ENCODE results near the gene PKNOX1.

Gene PKNOX1

DNA sequence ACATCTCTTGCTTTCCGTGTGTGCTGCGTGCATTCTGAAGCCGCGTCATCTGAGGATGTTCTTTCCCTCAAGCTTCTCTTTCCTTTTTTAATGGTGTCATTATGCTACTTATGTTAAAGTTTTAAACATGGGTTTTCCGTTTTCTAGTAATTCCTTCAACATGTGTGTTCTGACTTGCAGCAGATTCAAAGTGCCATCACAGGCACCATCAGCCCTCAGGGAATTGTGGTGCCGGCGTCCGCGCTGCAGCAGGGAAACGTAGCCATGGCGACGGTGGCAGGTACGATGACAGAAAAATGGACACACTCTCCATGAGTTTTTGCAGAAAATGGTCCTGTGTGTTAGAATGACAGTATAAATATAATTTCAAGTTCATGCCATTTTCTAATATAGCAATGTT is 42.4 kb downstream of the PKNOX1 start:
- H3K4me3 ChIP-seq (replicated peaks in 1 of 2; ENCODE audit: low read depth in 2 of 2, low read length in 2 of 2) = no peak overlapping the region
- TF ChIP-seq, protein P1, sequence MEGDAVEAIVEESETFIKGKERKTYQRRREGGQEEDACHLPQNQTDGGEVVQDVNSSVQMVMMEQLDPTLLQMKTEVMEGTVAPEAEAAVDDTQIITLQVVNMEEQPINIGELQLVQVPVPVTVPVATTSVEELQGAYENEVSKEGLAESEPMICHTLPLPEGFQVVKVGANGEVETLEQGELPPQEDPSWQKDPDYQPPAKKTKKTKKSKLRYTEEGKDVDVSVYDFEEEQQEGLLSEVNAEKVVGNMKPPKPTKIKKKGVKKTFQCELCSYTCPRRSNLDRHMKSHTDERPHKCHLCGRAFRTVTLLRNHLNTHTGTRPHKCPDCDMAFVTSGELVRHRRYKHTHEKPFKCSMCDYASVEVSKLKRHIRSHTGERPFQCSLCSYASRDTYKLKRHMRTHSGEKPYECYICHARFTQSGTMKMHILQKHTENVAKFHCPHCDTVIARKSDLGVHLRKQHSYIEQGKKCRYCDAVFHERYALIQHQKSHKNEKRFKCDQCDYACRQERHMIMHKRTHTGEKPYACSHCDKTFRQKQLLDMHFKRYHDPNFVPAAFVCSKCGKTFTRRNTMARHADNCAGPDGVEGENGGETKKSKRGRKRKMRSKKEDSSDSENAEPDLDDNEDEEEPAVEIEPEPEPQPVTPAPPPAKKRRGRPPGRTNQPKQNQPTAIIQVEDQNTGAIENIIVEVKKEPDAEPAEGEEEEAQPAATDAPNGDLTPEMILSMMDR (IDR thresholded peaks at IDR 0.05; ENCODE audit: low read depth, low read length) = no peak
- no peak for DNase-seq (ENCODE audit: low read depth in 2 of 2)

DNA sequence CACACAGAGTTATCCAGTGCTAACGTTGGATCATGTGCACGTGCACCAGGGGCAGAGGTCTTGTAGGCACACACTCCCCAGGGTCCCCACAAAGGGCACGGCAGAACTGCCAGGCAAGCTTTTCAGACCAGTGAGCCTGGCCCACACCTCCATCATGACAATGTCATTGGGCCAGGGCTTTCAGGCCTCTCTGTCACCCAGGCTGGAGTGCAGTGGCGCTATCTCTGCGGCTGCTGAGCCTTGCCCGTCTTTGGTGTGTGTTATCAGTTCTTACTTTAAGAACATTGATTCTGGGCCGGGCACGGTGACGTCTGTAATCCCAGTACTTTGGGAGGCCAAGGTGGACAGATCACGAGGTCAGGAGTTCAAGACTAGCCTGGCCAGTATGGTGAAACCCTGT is 44.2 kb downstream of the PKNOX1 start:
- no peak for DNase-seq (ENCODE audit: low read depth in 2 of 2)
- TF ChIP-seq, protein P1 (IDR thresholded peaks at IDR 0.05; ENCODE audit: low read depth, low read length) = no peak
- no peak overlapping the region for H3K4me3 ChIP-seq (replicated peaks in 1 of 2; ENCODE audit: low read depth in 2 of 2, low read length in 2 of 2)

DNA sequence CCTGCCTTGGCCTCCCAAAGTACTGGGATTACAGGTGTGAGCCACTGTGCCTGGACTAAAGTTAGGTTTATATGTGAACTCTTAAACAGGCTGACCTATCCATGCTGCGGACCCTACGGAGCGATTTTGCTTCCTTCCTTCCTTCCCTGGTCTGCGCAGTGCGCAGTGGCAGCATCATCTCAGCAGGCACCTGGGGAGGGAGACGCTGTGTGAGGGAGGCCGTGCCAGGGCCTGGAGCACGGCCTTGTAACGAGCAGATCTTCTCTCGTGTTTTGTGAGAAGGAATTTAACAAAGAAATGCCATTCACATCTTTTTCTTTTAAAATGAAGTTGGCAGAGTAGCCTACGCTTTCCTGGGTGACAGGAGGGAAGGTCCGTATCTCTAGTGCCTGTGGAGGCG is 45.8 kb downstream of the PKNOX1 start:
- TF ChIP-seq, protein P1 (IDR thresholded peaks at IDR 0.05; ENCODE audit: low read depth, low read length) = no peak
- DNase-seq (ENCODE audit: low read depth in 2 of 2) = no peak
- H3K4me3 ChIP-seq (replicated peaks in 1 of 2; ENCODE audit: low read depth in 2 of 2, low read length in 2 of 2) = no peak overlapping the region

DNA sequence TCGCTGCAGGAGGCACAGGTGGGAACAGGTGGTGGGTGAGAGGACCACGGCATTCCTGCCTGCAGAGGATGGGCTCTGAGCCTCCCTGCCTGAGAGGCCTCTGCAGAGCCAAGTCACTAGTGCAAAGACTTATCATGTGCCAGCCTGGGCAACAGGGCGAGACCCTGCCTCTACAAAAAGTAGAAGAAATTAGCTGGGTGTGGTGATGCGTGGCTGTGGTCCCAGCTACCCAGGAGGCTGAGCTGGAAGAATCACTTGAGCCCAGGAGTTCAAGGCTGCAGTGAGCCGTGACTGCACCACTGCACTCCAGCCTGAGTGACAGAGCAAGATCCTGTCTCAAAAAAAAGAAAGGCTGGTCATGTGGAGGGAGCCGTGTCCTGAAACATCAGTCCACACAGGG is 46.4 kb downstream of the PKNOX1 start:
- DNase-seq (ENCODE audit: low read depth in 2 of 2) = no peak
- TF ChIP-seq, protein P1 (IDR thresholded peaks at IDR 0.05; ENCODE audit: low read depth, low read length) = no peak
- no peak overlapping the region for H3K4me3 ChIP-seq (replicated peaks in 1 of 2; ENCODE audit: low read depth in 2 of 2, low read length in 2 of 2)

DNA sequence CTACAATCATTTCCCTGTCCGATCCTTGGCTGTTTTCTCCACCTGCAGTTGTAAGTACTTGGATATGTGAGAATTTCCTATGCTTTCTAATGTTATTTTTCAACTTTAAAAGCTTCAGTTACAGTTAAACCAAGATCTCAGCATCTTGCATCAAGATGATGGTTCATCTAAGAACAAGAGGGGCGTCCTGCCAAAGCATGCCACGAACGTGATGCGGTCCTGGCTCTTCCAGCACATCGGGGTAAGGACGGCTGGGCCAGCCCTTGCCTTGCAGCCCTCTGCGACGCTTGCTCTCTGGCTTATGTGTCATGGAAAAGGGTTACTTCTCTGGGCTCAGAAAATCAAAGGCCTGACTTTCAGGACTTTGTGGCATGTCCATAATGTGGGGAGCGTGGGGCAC is 46.8 kb downstream of the PKNOX1 start:
- TF ChIP-seq, protein P1 (IDR thresholded peaks at IDR 0.05; ENCODE audit: low read depth, low read length) = no peak
- no peak overlapping the region for H3K4me3 ChIP-seq (replicated peaks in 1 of 2; ENCODE audit: low read depth in 2 of 2, low read length in 2 of 2)
- no peak for DNase-seq (ENCODE audit: low read depth in 2 of 2)

DNA sequence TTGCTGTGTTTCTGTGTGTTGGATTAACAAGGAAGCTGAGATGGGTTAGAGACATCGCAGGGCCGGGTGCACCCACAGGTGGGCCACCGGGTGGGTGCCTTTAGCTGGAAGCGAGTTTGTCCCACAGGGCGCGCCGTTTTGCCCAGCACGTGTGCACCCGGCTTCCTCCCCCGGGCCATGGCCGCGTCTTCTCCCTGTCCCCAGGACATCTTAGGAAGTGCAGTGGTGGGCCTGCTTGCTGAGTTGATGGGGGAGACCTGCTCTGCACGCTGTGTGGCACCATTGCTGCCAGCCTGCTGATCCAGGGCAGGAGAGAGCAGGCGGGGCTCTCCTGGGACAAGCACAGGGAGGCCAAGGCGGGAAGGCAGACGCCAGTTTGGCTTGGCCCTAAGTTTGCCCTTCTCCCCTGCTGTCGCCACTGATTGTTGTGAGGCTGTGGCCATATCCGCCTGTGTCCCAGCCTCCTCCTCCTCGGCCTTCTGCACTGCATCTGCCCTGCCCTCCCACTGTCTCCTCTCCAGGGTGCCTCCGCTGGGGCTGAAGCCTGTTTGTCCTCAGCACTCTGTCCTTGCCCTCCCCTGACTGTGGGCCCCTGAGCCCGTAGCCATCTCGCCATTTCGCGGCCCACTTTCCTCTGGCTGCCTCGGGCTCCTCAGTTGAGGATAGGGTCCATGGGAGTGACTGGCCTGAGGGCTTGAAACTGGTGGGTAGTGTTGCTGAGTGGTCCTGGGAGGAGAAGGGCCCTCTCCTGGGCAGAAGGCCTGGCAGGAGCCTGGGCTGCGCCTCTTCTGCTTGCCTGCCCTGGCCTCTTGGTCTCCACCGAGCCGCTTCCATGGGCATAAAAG is 47.6 kb downstream of the PKNOX1 start:
- TF ChIP-seq, protein P1 (IDR thresholded peaks at IDR 0.05; ENCODE audit: low read depth, low read length) = no peak
- no peak for DNase-seq (ENCODE audit: low read depth in 2 of 2)
- H3K4me3 ChIP-seq (replicated peaks in 1 of 2; ENCODE audit: low read depth in 2 of 2, low read length in 2 of 2) = no peak overlapping the region
